D721Med (cell line): ENCODE results near the gene SNPH.
A peak's percentile ranks its signal among the peaks of the same experiment; 100 is the strongest.

Experiments
- DNase-seq: peaks from one replicate; pipeline ENCODE4 v3.0.0; 2011; ENCODE audit warnings: low spot score; ENCODE audit not compliant: insufficient read length
- FAIRE-seq: peaks from 2 replicates; lab custom pipeline; 2011; peaks lifted over from hg19 to GRCh38; lab: Jason Lieb, UNC
- CTCF ChIP-seq: IDR thresholded peaks from 2 replicates; pipeline ENCODE4 v1.5.1; 2012; ENCODE audit warnings: mild to moderate bottlenecking, control low read depth; ENCODE audit not compliant: insufficient read depth; ENCODE audit errors: missing control alignments

SNPH gene

DNA sequence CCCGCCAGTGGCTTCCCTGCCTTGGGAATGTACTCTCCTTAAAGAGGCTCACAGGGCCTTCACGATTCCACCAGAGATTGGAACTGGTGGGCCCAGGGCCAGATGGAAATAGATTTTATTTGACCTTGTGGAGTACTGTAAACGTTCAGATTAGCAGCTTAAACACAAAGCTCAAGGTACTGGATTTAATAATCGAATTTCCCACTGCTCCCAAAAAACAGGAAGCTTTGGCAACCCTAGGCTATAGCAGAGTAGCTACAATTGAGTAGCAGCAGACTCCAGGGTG lies 55.5 kb downstream of the SNPH start:
- TF ChIP-seq CTCF = no peak
- FAIRE-seq (no peak), DNase-seq (no peak)

- no peak for TF ChIP-seq CTCF
- FAIRE-seq (no peak), DNase-seq (no peak)
Measured at GRCh38 chr20:1322511-1323245, 56.6 kb downstream of the SNPH start.

DNA sequence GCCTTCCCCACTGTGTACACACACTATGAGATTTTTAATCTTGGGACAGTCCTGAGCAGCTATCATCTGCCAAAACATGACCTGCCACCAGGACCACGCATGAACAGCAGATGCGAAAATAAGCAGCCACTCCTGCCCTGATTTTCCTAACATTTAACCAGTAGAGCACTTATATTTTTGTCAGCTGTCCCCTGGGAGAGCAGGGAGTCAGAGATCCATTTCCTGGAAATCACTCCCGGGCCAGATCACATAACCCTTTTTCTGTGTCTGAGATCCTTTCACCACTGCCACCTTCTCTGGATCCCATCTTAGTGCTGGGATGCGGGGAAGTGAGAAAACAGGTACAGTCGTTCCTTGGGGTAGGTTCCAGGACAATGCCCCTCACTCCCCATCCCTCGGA lies 57.2 kb downstream of the SNPH start:
- no peak for FAIRE-seq
- no peak for TF ChIP-seq CTCF
- DNase-seq = no peak

GRCh38 chr20:1323830-1324597 lies 57.9 kb downstream of the SNPH start:
- no peak for TF ChIP-seq CTCF
- no peak for FAIRE-seq

GRCh38 chr20:1324598-1325172 lies 58.6 kb downstream of the SNPH start:
- FAIRE-seq (no peak), DNase-seq (no peak)
- no peak for TF ChIP-seq CTCF

More at GRCh38 chr20:1323830-1324597, 57.9 kb downstream of the SNPH start:
- no peak for DNase-seq

GRCh38 chr20:1325173-1326030 lies 59.3 kb downstream of the SNPH start:
- DNase-seq = peak; percentile 82
- TF ChIP-seq CTCF = no peak
- no peak for FAIRE-seq
